HEK293 (cell line): ENCODE results near the gene PHEX.

Source experiments
- CTCF ChIA-PET: fragments of 350-600 bp; formaldehyde crosslinking; extraction: SDS; loops from one replicate; lab custom pipeline; 2021; ENCODE audit warnings: antibody characterized with exemption; lab: Yijun Ruan, JAX
- POLR2A ChIA-PET: fragments of 300-600 bp; formaldehyde crosslinking; extraction: SDS; loops from one replicate; lab custom pipeline; 2020; ENCODE audit warnings: antibody characterized with exemption, inconsistent platforms; lab: Yijun Ruan, JAX
- H3K27ac ChIP-seq: fragments of 200-500 bp; sonication (Bioruptor generic); 2 replicates; pipeline ENCODE4 v1.5.1; 2014; ENCODE audit warnings: low read depth, low read length, control low read depth, inconsistent platforms; ENCODE audit errors: extremely low read depth
- H3K36me3 ChIP-seq, 2 experiments: fragments of 200-500 bp in 1 of 2; sonication (Bioruptor generic) in 1 of 2; 1 replicate in 1 of 2; 2 replicates in 1 of 2; pipeline ENCODE4 v1.5.1; 2014 to 2017; ENCODE audit warnings: inconsistent platforms in 2 of 2, low read length in 2 of 2; ENCODE audit not compliant: control insufficient read depth in 2 of 2, insufficient read depth in 1 of 2
- H3K4me1 ChIP-seq: fragments of 200-500 bp; sonication (Bioruptor generic); 2 replicates; pipeline ENCODE4 v1.5.1; 2014; ENCODE audit warnings: mild to moderate bottlenecking, low read length, inconsistent platforms; ENCODE audit not compliant: control insufficient read depth, insufficient read depth
- H3K4me3 ChIP-seq: 2 replicates; pipeline ENCODE4 v1.5.1; 2011; ENCODE audit warnings: low read depth, mild to moderate bottlenecking, control low read depth, low read length, moderate library complexity
- H3K9me3 ChIP-seq: fragments of 200-500 bp; sonication (Bioruptor generic); 2 replicates; pipeline ENCODE4 v1.5.1; 2014; ENCODE audit warnings: low read depth, low read length, inconsistent platforms; ENCODE audit not compliant: control insufficient read depth, insufficient read depth
- EGR2 ChIP-seq: fragments of 450-650 bp; formaldehyde crosslinking; IDR thresholded peaks from 2 replicates; pipeline ENCODE4 v1.5.1; 2016; ENCODE audit warnings: low read depth, missing biosample characterization, missing genetic modification characterization
- KLF7 ChIP-seq: fragments of 450-650 bp; formaldehyde crosslinking; IDR thresholded peaks from 2 replicates; pipeline ENCODE4 v1.5.1; 2016; ENCODE audit warnings: missing biosample characterization, missing genetic modification characterization, borderline replicate concordance
- MEIS1 ChIP-seq: sonication (generic); formaldehyde crosslinking; IDR thresholded peaks from 2 replicates; pipeline ENCODE4 v1.8.1; 2022; ENCODE audit warnings: missing genetic modification reagents, mild to moderate bottlenecking, borderline replicate concordance
- REPIN1 ChIP-seq: fragments of 450-650 bp; formaldehyde crosslinking; IDR thresholded peaks from 2 replicates; pipeline ENCODE4 v1.5.1; 2017; ENCODE audit warnings: missing biosample characterization, missing genetic modification characterization, low read depth
- TCF7L2 ChIP-seq: IDR thresholded peaks from 2 replicates; pipeline ENCODE4 v1.6.1; 2011; ENCODE audit warnings: low read depth, mild to moderate bottlenecking, inconsistent platforms, low read length, moderate library complexity, borderline replicate concordance
- WT1 ChIP-seq: fragments of 450-650 bp; formaldehyde crosslinking; IDR thresholded peaks from 2 replicates; pipeline ENCODE4 v1.5.1; 2016; ENCODE audit warnings: missing biosample characterization, missing genetic modification characterization
- ZNF114 ChIP-seq: fragments of 450-650 bp; formaldehyde crosslinking; IDR thresholded peaks from 2 replicates; pipeline ENCODE4 v1.5.0; 2017; ENCODE audit warnings: missing biosample characterization, missing genetic modification characterization
- ZNF155 ChIP-seq: fragments of 450-650 bp; formaldehyde crosslinking; IDR thresholded peaks from 2 replicates; pipeline ENCODE4 v1.5.1; 2016; ENCODE audit warnings: missing biosample characterization, missing genetic modification characterization
- ZNF19 ChIP-seq: fragments of 450-650 bp; formaldehyde crosslinking; IDR thresholded peaks from 2 replicates; pipeline ENCODE4; 2016; ENCODE audit warnings: missing biosample characterization, missing genetic modification characterization, low read depth
- ZNF324 ChIP-seq: fragments of 450-650 bp; formaldehyde crosslinking; IDR thresholded peaks from 2 replicates; pipeline ENCODE4 v1.5.1; 2016; ENCODE audit warnings: missing biosample characterization, missing genetic modification characterization
- ZNF335 ChIP-seq: fragments of 450-650 bp; formaldehyde crosslinking; conservative IDR thresholded peaks from 2 replicates; pipeline ENCODE4 v1.5.1; 2016; ENCODE audit warnings: missing biosample characterization, missing genetic modification characterization
- ZNF391 ChIP-seq: fragments of 450-650 bp; formaldehyde crosslinking; IDR thresholded peaks from 2 replicates; pipeline ENCODE4 v1.5.1; 2016; ENCODE audit warnings: low read depth, missing biosample characterization, missing genetic modification characterization, borderline replicate concordance
- ZNF394 ChIP-seq: fragments of 450-650 bp; formaldehyde crosslinking; IDR thresholded peaks from 2 replicates; pipeline ENCODE4 v1.5.1; 2016; ENCODE audit warnings: missing biosample characterization, missing genetic modification characterization, mild to moderate bottlenecking, moderate library complexity, borderline replicate concordance
- ZNF48 ChIP-seq: fragments of 450-650 bp; formaldehyde crosslinking; IDR thresholded peaks from 2 replicates; pipeline ENCODE4 v1.5.1; 2016; ENCODE audit warnings: missing biosample characterization, missing genetic modification characterization
- ZNF510 ChIP-seq: fragments of 450-650 bp; formaldehyde crosslinking; IDR thresholded peaks from 2 replicates; pipeline ENCODE4 v1.5.1; 2018; ENCODE audit warnings: mild to moderate bottlenecking, missing genetic modification characterization, missing biosample characterization; ENCODE audit not compliant: insufficient replicate concordance
- ZNF624 ChIP-seq: fragments of 450-650 bp; formaldehyde crosslinking; IDR thresholded peaks from 2 replicates; pipeline ENCODE4 v1.5.1; 2017; ENCODE audit warnings: missing biosample characterization, missing genetic modification characterization
- TF ChIP-seq, protein P1 (sequence below): fragments of 450-650 bp; formaldehyde crosslinking; IDR thresholded peaks from 2 replicates; pipeline ENCODE4 v1.5.1; 2016; ENCODE audit warnings: missing biosample characterization, missing genetic modification characterization
- TF ChIP-seq, protein P2 (sequence below): fragments of 450-650 bp; formaldehyde crosslinking; IDR thresholded peaks from 2 replicates; pipeline ENCODE4 v1.5.1; 2016; ENCODE audit warnings: missing biosample characterization, missing genetic modification characterization
- TF ChIP-seq, protein P3 (sequence below): fragments of 450-650 bp; formaldehyde crosslinking; IDR thresholded peaks from 2 replicates; pipeline ENCODE4 v1.5.1; 2016; ENCODE audit warnings: missing biosample characterization, missing genetic modification characterization
- TF ChIP-seq, protein P4 (sequence below): fragments of 450-650 bp; formaldehyde crosslinking; IDR thresholded peaks from 2 replicates; pipeline ENCODE4 v1.5.1; 2016; ENCODE audit warnings: missing biosample characterization, missing genetic modification characterization
- TF ChIP-seq, protein P5 (sequence below): fragments of 450-650 bp; IDR thresholded peaks from 2 replicates; pipeline ENCODE4 v1.5.1; 2018; ENCODE audit warnings: missing biosample characterization, mild to moderate bottlenecking, missing genetic modification characterization

Gene PHEX

DNA sequence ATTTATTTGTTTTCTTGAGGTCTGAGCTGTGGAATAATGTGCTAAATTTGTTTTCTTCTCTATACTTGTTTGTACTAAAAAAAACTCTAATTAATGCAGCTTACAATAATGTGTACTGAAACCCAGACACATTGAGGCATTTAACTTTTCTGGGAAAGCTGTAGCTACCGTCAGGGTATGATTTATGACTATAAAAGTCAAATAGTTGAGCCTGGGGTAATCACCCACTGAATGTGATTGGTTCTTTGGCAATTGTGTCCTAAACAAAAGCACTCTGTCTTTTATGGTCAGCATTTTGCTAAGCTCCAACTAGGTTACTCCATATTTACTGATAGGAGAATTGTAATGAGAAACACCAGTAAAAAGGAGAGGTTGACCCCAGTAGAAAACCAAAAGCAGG lies 174.7 kb downstream of the PHEX start (continued):
- TF ChIP-seq ZNF19 (tag by site-specific recombination) (no peak), WT1 (tag by site-specific recombination) (no peak), TCF7L2 (no peak), ZNF624 (tag by site-specific recombination) (no peak), ZNF391 (no peak)

DNA sequence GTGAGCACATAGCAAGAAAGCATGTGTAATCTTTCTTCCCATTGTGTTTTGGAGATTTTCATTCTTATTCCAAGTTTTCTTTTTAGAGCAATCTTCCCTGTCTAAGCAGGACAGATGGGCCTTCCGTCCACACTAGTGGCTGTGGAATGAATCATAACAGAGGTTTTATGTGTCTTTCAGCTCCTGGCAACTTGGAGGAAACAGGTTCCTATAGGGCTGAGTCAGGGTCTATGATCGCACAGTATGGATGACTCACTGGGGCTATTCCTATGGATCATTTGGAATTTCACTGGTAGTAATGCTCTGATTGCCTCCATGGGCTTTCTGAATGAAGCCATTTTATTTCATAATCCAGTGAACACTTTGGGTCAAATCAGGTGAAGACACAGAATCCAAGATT lies 188.8 kb downstream of the PHEX start:
- H3K4me3 ChIP-seq = no peak overlapping the region
- POLR2A ChIA-PET = no interaction called here

More for the DNA sequence above, 188.8 kb downstream of the PHEX start:
- no peaks in the 10 kb centered on the region for H3K9me3 ChIP-seq
- no peaks in the 10 kb centered on the region for H3K4me1 ChIP-seq
- CTCF ChIA-PET = interaction anchor here (0.6 kb wide), 1 partner anchor 41 kb away, joined by 3 read pairs; no protein-coding TSS in a partner anchor
- no peak overlapping the region for H3K27ac ChIP-seq
- TF ChIP-seq REPIN1 (tag by site-specific recombination) (no peak), ZNF324 (tag by site-specific recombination) (no peak), ZNF394 (tag by site-specific recombination) (no peak), EGR2 (tag by site-specific recombination) (no peak), ZNF114 (tag by site-specific recombination) (no peak), ZNF155 (tag by site-specific recombination) (no peak), ZNF335 (tag by site-specific recombination) (no peak), MEIS1 (CRISPR knock-in tag) (no peak), ZNF510 (tag by site-specific recombination) (no peak), KLF7 (no peak), ZNF48 (tag by site-specific recombination) (no peak)
- TF ChIP-seq, protein P1, sequence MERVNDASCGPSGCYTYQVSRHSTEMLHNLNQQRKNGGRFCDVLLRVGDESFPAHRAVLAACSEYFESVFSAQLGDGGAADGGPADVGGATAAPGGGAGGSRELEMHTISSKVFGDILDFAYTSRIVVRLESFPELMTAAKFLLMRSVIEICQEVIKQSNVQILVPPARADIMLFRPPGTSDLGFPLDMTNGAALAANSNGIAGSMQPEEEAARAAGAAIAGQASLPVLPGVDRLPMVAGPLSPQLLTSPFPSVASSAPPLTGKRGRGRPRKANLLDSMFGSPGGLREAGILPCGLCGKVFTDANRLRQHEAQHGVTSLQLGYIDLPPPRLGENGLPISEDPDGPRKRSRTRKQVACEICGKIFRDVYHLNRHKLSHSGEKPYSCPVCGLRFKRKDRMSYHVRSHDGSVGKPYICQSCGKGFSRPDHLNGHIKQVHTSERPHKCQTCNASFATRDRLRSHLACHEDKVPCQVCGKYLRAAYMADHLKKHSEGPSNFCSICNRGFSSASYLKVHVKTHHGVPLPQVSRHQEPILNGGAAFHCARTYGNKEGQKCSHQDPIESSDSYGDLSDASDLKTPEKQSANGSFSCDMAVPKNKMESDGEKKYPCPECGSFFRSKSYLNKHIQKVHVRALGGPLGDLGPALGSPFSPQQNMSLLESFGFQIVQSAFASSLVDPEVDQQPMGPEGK (tag by site-specific recombination) = no peak
- TF ChIP-seq, protein P2, sequence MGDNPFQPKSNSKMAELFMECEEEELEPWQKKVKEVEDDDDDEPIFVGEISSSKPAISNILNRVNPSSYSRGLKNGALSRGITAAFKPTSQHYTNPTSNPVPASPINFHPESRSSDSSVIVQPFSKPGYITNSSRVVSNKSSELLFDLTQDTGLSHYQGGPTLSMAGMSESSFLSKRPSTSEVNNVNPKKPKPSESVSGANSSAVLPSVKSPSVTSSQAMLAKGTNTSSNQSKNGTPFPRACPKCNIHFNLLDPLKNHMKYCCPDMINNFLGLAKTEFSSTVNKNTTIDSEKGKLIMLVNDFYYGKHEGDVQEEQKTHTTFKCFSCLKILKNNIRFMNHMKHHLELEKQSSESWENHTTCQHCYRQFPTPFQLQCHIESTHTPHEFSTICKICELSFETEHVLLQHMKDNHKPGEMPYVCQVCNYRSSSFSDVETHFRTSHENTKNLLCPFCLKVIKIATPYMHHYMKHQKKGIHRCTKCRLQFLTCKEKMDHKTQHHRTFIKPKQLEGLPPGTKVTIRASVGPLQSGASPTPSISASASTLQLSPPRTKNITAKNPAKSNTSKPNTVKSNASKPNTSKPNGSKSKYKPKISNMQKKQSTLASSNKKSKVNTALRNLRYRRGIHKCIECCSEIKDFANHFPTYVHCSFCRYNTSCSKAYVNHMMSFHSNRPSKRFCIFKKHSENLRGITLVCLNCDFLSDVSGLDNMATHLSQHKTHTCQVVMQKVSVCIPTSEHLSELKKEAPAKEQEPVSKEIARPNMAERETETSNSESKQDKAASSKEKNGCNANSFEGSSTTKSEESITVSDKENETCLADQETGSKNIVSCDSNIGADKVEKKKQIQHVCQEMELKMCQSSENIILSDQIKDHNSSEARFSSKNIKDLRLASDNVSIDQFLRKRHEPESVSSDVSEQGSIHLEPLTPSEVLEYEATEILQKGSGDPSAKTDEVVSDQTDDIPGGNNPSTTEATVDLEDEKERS (tag by site-specific recombination) = no peak
- TF ChIP-seq, protein P3, sequence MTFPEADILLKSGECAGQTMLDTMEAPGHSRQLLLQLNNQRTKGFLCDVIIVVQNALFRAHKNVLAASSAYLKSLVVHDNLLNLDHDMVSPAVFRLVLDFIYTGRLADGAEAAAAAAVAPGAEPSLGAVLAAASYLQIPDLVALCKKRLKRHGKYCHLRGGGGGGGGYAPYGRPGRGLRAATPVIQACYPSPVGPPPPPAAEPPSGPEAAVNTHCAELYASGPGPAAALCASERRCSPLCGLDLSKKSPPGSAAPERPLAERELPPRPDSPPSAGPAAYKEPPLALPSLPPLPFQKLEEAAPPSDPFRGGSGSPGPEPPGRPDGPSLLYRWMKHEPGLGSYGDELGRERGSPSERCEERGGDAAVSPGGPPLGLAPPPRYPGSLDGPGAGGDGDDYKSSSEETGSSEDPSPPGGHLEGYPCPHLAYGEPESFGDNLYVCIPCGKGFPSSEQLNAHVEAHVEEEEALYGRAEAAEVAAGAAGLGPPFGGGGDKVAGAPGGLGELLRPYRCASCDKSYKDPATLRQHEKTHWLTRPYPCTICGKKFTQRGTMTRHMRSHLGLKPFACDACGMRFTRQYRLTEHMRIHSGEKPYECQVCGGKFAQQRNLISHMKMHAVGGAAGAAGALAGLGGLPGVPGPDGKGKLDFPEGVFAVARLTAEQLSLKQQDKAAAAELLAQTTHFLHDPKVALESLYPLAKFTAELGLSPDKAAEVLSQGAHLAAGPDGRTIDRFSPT (tag by site-specific recombination) = no peak
- TF ChIP-seq, protein P4, sequence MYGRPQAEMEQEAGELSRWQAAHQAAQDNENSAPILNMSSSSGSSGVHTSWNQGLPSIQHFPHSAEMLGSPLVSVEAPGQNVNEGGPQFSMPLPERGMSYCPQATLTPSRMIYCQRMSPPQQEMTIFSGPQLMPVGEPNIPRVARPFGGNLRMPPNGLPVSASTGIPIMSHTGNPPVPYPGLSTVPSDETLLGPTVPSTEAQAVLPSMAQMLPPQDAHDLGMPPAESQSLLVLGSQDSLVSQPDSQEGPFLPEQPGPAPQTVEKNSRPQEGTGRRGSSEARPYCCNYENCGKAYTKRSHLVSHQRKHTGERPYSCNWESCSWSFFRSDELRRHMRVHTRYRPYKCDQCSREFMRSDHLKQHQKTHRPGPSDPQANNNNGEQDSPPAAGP = no peak
- TF ChIP-seq, protein P5, sequence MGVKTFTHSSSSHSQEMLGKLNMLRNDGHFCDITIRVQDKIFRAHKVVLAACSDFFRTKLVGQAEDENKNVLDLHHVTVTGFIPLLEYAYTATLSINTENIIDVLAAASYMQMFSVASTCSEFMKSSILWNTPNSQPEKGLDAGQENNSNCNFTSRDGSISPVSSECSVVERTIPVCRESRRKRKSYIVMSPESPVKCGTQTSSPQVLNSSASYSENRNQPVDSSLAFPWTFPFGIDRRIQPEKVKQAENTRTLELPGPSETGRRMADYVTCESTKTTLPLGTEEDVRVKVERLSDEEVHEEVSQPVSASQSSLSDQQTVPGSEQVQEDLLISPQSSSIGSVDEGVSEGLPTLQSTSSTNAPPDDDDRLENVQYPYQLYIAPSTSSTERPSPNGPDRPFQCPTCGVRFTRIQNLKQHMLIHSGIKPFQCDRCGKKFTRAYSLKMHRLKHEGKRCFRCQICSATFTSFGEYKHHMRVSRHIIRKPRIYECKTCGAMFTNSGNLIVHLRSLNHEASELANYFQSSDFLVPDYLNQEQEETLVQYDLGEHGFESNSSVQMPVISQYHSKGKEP (tag by site-specific recombination) = no peak
- TF ChIP-seq, all 188 proteins: peak for 0
- no peaks in the 10 kb centered on the region for H3K36me3 ChIP-seq
